ENCODE results near the gene CBARP. TPM values are rescaled to one million over a fixed set of nuclear protein-coding genes. Genes with fewer than 3 reads are reported as not detected.

CBARP gene
- total and polyA plus RNA-seq, 9 of the 15 experiments (the other 6 are each of a cell fraction or from before 2014, with no cell fraction given), result 0.03 to 8.9 (median 1.2) TPM; not detected in 1

DNA sequence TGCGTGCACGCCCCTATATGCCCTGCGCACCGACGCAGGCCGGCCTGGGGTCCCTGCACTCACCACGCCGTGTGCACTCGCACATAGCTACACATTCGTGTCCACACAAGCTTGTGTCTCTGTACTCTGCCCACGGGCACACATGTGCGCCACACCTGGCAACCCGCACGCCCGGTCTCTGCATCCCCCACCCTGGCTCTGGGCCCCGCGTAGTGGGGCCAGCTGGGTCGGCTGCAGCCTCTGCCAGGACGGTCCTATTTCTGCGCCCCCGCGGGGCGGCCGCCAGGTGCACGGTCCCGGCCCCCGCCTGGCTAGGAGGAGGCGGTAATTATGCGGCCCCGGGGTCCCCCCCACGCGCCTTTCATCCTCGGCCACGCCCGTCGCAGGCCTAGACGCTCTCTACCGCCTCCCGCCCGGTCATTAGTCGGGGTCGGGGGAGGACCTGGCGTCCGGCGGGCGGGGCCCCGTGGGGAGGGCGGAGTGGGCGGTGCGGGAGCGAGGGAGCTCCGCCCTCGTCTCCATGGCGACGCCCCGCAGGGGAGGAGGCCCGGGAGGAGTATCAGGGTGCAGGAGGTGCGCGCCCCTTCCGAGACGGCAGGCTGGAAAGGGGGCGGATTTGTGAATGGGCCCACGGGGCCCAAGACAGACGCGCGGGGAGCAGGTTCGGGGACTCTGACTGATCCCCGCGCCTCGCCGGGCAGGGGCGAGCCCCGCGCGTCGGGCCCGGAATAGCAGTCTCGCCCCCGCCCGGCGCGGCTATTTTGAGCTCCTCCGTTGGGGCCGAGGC lies 28.5 kb upstream of the CBARP start (continued):
- TF ChIP-seq RBFOX2 (IDR thresholded peaks at IDR 0.05; ENCODE audit: low read depth, low read length) (peak; percentile 54), ZNF551 (CRISPR knock-in tag; IDR thresholded peaks at IDR 0.05) (no peak), CBFB (CRISPR knock-in tag; IDR thresholded peaks at IDR 0.05) (peak; percentile 82; the same call in 1 of the 2 replicates), ZC3H4 (CRISPR knock-in tag; IDR thresholded peaks at IDR 0.05; ENCODE audit: borderline replicate concordance) (no peak), SP2 (IDR thresholded peaks at IDR 0.05; ENCODE audit: extremely low read depth, low read depth, low read length, poor library complexity, severe bottlenecking) (no peak), ZNF644 (tag; IDR thresholded peaks at IDR 0.05; ENCODE audit: low read depth) (no peak)
- TF ChIP-seq, protein P1, sequence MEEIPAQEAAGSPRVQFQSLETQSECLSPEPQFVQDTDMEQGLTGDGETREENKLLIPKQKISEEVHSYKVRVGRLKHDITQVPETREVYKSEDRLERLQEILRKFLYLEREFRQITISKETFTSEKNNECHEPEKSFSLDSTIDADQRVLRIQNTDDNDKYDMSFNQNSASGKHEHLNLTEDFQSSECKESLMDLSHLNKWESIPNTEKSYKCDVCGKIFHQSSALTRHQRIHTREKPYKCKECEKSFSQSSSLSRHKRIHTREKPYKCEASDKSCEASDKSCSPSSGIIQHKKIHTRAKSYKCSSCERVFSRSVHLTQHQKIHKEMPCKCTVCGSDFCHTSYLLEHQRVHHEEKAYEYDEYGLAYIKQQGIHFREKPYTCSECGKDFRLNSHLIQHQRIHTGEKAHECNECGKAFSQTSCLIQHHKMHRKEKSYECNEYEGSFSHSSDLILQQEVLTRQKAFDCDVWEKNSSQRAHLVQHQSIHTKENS (CRISPR knock-in tag; IDR thresholded peaks at IDR 0.05), result no peak
- TF ChIP-seq, protein P2, sequence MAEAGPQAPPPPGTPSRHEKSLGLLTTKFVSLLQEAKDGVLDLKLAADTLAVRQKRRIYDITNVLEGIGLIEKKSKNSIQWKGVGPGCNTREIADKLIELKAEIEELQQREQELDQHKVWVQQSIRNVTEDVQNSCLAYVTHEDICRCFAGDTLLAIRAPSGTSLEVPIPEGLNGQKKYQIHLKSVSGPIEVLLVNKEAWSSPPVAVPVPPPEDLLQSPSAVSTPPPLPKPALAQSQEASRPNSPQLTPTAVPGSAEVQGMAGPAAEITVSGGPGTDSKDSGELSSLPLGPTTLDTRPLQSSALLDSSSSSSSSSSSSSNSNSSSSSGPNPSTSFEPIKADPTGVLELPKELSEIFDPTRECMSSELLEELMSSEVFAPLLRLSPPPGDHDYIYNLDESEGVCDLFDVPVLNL (CRISPR knock-in tag; IDR thresholded peaks at IDR 0.05; ENCODE audit: low read depth), result no peak
- TF ChIP-seq, protein P3, sequence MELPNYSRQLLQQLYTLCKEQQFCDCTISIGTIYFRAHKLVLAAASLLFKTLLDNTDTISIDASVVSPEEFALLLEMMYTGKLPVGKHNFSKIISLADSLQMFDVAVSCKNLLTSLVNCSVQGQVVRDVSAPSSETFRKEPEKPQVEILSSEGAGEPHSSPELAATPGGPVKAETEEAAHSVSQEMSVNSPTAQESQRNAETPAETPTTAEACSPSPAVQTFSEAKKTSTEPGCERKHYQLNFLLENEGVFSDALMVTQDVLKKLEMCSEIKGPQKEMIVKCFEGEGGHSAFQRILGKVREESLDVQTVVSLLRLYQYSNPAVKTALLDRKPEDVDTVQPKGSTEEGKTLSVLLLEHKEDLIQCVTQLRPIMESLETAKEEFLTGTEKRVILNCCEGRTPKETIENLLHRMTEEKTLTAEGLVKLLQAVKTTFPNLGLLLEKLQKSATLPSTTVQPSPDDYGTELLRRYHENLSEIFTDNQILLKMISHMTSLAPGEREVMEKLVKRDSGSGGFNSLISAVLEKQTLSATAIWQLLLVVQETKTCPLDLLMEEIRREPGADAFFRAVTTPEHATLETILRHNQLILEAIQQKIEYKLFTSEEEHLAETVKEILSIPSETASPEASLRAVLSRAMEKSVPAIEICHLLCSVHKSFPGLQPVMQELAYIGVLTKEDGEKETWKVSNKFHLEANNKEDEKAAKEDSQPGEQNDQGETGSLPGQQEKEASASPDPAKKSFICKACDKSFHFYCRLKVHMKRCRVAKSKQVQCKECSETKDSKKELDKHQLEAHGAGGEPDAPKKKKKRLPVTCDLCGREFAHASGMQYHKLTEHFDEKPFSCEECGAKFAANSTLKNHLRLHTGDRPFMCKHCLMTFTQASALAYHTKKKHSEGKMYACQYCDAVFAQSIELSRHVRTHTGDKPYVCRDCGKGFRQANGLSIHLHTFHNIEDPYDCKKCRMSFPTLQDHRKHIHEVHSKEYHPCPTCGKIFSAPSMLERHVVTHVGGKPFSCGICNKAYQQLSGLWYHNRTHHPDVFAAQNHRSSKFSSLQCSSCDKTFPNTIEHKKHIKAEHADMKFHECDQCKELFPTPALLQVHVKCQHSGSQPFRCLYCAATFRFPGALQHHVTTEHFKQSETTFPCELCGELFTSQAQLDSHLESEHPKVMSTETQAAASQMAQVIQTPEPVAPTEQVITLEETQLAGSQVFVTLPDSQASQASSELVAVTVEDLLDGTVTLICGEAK (IDR thresholded peaks at IDR 0.05), result no peak
- TF ChIP-seq, protein P3 (CRISPR knock-in tag; IDR thresholded peaks at IDR 0.05), result no peak
- TF ChIP-seq, protein P4, sequence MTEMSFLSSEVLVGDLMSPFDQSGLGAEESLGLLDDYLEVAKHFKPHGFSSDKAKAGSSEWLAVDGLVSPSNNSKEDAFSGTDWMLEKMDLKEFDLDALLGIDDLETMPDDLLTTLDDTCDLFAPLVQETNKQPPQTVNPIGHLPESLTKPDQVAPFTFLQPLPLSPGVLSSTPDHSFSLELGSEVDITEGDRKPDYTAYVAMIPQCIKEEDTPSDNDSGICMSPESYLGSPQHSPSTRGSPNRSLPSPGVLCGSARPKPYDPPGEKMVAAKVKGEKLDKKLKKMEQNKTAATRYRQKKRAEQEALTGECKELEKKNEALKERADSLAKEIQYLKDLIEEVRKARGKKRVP (CRISPR knock-in tag; IDR thresholded peaks at IDR 0.05), result no peak

All from K562 (cell line).